Psoas muscle (tissue), 8 donors: ENCODE data around the gene MCM5. TPM values are rescaled to one million over a fixed set of nuclear protein-coding genes. Genes with fewer than 3 reads are reported as not detected.

ENCODE experiments used
- ATAC-seq, 4 donors: fragments of 200-7000 bp; cut with Tn5 transposase; one replicate each; pipeline ENCODE4 v1.9.1; 2020; ENCODE audit warnings: moderate library complexity in 3 of 4, mild to moderate bottlenecking in 2 of 4
- DNase-seq, 2 donors: peaks; one replicate each; pipeline ENCODE4 v3.0.0-alpha.2; 2020
- H3K27ac ChIP-seq: fragments of 200-600 bp; one replicate; pipeline ENCODE4 v1.8.0; 2022
- H3K27me3 ChIP-seq, 3 donors: fragments of 200-600 bp in 1 of 3; one replicate each; pipeline versions ENCODE4 v1.6.1 to v1.8.0; 2013 to 2022; ENCODE audit warnings: low read length in 2 of 3, mild to moderate bottlenecking in 2 of 3, moderate library complexity in 1 of 3; ENCODE audit not compliant: insufficient read depth in 3 of 3
- H3K36me3 ChIP-seq, 2 donors: fragments of 200-600 bp in 1 of 2; one replicate each; pipeline versions ENCODE4 v1.6.1 to v1.8.0; 2013 to 2022; ENCODE audit warnings: low read depth in 1 of 2, mild to moderate bottlenecking in 1 of 2, moderate library complexity in 1 of 2; ENCODE audit not compliant: insufficient read depth in 1 of 2
- H3K4me1 ChIP-seq: fragments of 200-600 bp; one replicate; pipeline ENCODE4 v1.8.0; 2022
- H3K4me3 ChIP-seq: fragments of 200-600 bp; one replicate; pipeline ENCODE4 v1.8.0; 2022; ENCODE audit warnings: mild to moderate bottlenecking
- H3K9me3 ChIP-seq: fragments of 200-600 bp; one replicate; pipeline ENCODE4 v1.8.0; 2022
- CTCF ChIP-seq: fragments of 200-600 bp; IDR thresholded peaks from one replicate; pipeline ENCODE4 v1.8.0; 2022; ENCODE audit warnings: antibody characterized with exemption
- WGBS, 3 donors: extraction: QIAGEN DNeasy Blood & Tissue Kit; methylation state at CpG; one replicate each; pipeline versions ENCODE4 v1.1.6 to v1.1.7; 2013; 5-methylcytosine and 5-hydroxymethylcytosine counted together
- intact Hi-C, 2 donors: fragments of 100-400 bp; cut with DNase I; formaldehyde crosslinking; loops; one replicate each; pipeline versions ENCODE4 v1.11.0 to v1.14.2; 2022
- polyA plus RNA-seq, 3 donors: library from polyadenylated mRNA; stranded (reverse); fragments of 200-250 nt; gene quantifications; one replicate each; pipeline ENCODE4 v1.2.3, GENCODE V29; 2013
- total RNA-seq, 4 donors: library from RNA; stranded (reverse); fragmentation: NEBNext Ultra II Directional in 2 of 4; extraction: Animal tissue kit (Norgen Biotek cat#: 25700) in 2 of 4; gene quantifications; one replicate each; pipeline versions ENCODE4 v1.2.1 to v1.2.4, GENCODE V29; 2021 to 2023
- donor health status: healthy with polysubstance abuse.
- donor health status: DM: no; HTN: no; CAD: no; lungs with moderate emphysema.
- donor health status: Bipolar disorder and iron deficiency.
- donor health status: healthy.
- donor health status: DM: yes; HTN: yes; CAD: no.
- donor health status: DM: no; HTN: no; CAD: no.
- donor health status: DM: no; HTN: no; CAD: no.
- donor health status: DM: yes; HTN: yes; CAD: no.

Gene MCM5
- total and polyA plus RNA-seq, 7 donors = 6.4 to 13.6 (median 9.1) TPM

- Histone ChIP-seq H3K27ac (no peak overlapping the region), H3K36me3 (peaks cover 0 to 72% of the 10 kb centered on the region in 2 donors), H3K9me3 (no peaks in the 10 kb centered on the region), H3K27me3 (no peaks in the 10 kb centered on the region), H3K4me3 (peak overlapping the region; percentile 84), H3K4me1 (peaks cover 35% of the 10 kb centered on the region)
- no peak for TF ChIP-seq CTCF
- 73 to 88% (median 87%) methylated on average over 6 of the region's 6 CpGs for WGBS, 3 donors
- no peak for DNase-seq
- no peak for ATAC-seq
- intact Hi-C loops = no loop called here
Observed at GRCh38 chr22:35384975-35385588, 14.9 kb upstream of the MCM5 start.

GRCh38 chr22:35386670-35387288, 13.2 kb upstream of the MCM5 start:
- no peak for DNase-seq
- Histone ChIP-seq H3K36me3 (peaks cover 0 to 89% of the 10 kb centered on the region in 2 donors), H3K4me1 (peaks cover 30% of the 10 kb centered on the region), H3K9me3 (no peaks in the 10 kb centered on the region), H3K4me3 (no peak overlapping the region), H3K27me3 (no peaks in the 10 kb centered on the region), H3K27ac (no peak overlapping the region)
- no peak for TF ChIP-seq CTCF
- ATAC-seq = no peak
- WGBS, 3 donors = 93 to 97% (median 95%) methylated on average over 15 to 19 of the region's 19 CpGs
- intact Hi-C loops = no loop called here

- 82 to 89% (median 83%) methylated on average over 5 of the region's 5 CpGs for WGBS, 3 donors
- intact Hi-C loops = no loop called here
- Histone ChIP-seq H3K4me1 (no peaks in the 10 kb centered on the region), H3K27me3 (no peaks in the 10 kb centered on the region), H3K36me3 (peaks cover 0 to 84% of the 10 kb centered on the region in 2 donors), H3K27ac (no peak overlapping the region), H3K9me3 (no peaks in the 10 kb centered on the region), H3K4me3 (no peak overlapping the region)
- no peak for DNase-seq
- TF ChIP-seq CTCF = no peak
- no peak for ATAC-seq
Observed at GRCh38 chr22:35390933-35391332, 9.0 kb upstream of the MCM5 start.

- Histone ChIP-seq H3K27ac (no peak overlapping the region), H3K4me1 (no peaks in the 10 kb centered on the region), H3K4me3 (no peak overlapping the region), H3K27me3 (no peaks in the 10 kb centered on the region), H3K9me3 (no peaks in the 10 kb centered on the region), H3K36me3 (peaks cover 0 to 70% of the 10 kb centered on the region in 2 donors)
- DNase-seq (no peak), ATAC-seq (no peak)
- TF ChIP-seq CTCF = no peak
- intact Hi-C loops = no loop called here
- 90 to 98% (median 94%) methylated on average over 2 of the region's 2 CpGs for WGBS, 3 donors
Observed at GRCh38 chr22:35392357-35392756, 7.6 kb upstream of the MCM5 start.
